HG03097 (cell line): ENCODE measurements around the gene SLC27A1.
"Not testable (repeated sequence)": the region's sequence is repeated elsewhere in the genome, so short reads cannot be mapped to it uniquely, and the experiment has no call there.

Experiments
- ATAC-seq: cut with Tn5 transposase; IDR thresholded peaks from one replicate; pipeline ENCODE4 v1.9.1; 2021; ENCODE audit not compliant: unreplicated experiment, low FRiP score

Gene SLC27A1

DNA sequence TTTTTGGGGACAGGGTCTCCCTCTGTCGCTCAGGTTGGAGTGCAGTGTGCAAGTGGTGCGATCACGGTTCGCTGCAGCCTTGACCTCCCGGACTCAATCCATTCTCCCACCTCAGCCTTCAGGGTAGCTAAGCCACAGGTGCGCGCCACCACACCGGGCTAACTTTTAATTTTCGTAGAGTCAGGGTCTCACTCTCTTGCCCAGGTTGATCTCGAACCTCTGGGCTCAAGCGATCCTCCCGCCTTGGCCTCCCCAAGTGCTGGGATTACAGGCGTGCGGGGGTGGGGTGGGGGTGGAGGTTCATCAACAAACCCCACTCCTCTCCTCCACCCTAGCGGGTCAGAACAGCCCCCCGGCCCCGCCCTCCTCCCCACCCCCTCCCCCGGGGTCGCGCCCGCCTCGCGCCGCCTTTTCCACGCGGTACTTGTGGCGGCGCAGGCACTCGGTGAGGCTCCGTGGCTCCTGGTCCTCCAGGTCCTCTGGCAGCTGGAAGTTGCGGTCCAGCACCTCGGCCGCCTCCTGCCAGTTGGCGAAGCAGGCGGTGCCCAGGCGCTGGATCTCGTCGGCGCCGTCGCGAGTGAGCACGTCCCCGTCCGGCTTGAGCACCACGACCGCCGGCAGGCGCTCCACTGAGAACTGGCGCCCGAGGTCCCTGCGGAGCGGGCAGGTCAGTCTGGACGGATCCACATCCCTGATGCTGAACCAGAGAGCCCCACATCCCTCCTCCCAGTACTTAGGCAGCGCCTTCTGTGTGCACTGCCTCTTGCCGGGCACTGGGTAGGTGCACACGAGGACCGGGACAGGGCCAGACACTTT is 14.8 kb upstream of the SLC27A1 start:
- no peak for ATAC-seq

DNA sequence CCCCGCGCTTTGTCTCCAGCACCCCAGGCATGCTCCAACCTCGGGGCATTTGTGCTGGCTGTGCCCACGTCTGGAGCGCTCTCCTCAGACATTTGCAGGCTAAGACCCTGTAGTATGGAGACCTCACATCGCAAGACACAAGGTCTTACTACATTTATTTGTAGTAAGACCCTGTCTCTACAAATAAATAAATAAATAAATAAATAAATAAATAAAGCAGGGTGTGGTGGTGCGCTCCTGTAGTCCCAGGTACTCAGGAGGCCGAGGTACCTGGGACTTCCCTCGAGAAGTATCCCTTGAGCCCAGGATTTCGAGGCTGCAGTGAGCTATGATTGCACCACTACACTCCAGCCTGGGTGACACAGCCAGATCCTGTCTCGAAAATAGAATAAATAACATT is 14.2 kb upstream of the SLC27A1 start:
- no peak for ATAC-seq

DNA sequence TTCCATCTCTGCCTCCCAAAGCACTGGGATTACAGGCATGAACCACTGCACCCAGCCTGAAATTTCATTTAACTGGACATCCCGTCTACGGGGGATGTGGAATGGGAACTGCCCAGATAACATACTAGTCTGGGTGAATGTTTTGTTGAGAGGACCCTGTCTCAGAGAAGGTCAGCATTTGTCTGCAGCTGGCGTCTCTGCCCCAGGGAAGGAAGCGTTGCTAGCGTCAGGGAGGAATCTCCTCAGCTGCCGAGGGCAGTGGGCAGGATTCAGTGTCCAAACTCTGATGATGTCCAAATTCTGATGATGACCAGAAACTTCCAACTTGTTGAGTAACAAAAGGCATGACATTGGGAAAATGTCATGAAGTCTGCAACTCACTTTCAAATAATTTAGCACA is 12.7 kb upstream of the SLC27A1 start:
- ATAC-seq: no peak

DNA sequence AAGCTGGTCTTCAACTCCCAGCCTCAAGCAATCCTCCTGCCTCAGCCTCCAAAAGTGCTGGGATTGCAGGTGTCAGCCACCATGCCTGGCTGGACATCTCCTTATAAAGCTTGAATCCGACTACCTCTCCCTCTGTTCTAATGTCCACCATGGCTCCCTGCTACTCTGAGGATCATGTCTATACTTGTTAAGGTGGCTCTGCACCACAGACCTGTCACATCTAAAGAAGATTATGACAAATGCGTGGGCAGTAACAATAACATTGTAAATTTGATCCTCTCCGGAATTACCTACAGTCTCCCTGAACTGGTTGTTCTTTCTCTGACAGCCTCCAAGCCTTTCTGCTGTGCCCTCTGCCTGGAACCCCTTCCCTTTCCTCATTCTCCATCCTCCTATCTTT is 11.4 kb upstream of the SLC27A1 start:
- ATAC-seq: no peak

DNA sequence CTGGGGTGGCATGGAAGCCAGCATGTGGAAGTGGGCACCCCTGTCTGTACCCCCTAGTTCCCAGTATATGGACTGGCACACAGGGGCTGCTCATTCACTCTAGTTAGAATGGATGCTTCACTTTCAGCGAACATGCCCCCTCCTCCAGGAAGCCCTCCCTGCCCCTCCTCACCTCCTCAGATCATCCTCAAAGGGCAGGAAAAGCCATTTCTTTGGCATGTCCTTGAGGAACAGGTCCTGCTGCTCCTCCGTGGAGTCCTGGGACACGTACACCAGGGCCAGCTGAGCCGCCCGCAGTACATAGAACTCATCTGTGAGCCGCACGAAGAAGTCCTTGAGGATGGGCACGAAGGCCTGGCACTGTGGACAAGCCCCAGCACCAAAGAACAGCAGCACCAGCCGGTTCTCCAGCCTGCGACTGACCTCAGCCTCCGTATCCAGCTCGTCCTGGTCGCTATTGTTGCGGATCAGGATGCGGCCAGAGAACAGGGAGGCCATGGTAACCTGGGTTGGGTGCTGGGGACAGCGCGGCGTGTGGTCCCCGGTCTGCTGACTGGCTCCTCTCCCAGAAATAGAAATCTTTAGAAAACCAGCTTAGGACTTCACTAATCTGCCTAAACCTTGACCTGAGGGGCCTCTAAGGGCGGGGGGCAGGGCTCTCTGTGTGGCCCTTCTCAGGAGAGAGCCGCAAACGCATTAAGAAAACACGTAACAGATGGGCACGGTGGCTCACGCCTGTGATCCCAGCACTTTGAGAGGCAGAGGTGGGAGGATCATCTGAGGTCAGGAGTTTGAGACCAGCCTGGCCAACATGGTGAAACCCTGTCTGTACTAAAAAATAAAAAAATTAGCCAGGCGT is 9.7 kb upstream of the SLC27A1 start, which contains the start of gene NXNL1:
TSS of gene NXNL1 (minus strand) at position 555 of the 859 bp plus-strand sequence. CDS start at position 498, 57 bp downstream.
- no peak for ATAC-seq

DNA sequence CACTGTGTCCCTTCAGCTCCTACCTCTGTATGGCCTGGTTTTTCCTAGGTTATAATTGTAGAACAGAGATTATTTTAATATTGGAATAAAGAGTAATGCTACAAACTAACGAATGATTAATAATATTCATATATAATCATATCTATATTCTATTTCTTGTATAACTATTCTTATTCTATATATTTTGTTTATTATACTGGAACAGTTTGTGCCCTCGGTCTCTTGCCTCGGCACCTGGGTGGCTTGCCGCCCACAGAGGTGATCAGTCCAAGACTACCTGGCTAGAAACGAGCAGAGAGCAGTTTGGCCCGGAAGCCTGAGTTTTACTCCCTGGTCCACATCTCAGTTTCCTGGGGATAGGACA is 3.9 kb upstream of the SLC27A1 start:
- ATAC-seq: no peak

DNA sequence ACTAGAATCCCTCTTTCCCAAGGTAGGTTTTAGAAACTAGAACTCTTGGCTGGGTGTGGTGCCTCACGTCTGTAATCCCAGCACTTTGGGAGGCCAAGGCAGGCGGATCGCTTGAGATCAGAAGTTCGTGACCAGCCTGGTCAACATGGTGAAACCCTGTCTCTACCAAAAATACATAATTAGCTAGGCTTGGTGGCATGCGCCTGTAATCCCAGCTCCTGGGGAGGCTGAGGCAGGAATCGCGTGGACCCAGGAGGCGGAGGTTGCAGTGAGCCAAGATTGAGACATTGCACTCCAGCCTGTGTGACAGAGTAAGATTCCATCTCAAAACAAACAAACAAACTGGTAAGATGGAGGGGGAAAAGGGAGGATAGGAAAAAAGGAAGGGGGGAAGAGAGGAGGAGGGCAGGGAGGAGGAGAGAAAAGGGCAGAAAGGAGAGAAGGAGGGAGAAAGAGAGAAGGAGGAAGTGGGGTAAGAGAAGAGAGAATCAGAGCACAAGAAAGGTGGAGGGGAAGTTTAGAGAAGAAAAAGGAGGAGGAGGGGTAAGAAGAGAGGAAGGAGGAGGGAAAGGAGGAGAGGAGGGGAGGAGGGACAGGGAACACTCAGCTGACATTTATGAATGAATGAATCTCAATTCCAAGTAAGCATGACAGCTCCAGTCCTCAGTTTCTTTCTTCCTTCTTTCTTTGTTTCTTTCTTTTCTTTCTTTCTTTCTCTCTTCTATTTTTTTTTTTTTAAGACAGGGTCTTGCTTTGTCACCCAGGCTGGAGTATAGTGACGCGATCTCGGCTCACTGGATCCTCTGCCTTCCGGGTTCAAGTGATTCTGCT is 2.6 kb upstream of the SLC27A1 start:
- no peak for ATAC-seq

DNA sequence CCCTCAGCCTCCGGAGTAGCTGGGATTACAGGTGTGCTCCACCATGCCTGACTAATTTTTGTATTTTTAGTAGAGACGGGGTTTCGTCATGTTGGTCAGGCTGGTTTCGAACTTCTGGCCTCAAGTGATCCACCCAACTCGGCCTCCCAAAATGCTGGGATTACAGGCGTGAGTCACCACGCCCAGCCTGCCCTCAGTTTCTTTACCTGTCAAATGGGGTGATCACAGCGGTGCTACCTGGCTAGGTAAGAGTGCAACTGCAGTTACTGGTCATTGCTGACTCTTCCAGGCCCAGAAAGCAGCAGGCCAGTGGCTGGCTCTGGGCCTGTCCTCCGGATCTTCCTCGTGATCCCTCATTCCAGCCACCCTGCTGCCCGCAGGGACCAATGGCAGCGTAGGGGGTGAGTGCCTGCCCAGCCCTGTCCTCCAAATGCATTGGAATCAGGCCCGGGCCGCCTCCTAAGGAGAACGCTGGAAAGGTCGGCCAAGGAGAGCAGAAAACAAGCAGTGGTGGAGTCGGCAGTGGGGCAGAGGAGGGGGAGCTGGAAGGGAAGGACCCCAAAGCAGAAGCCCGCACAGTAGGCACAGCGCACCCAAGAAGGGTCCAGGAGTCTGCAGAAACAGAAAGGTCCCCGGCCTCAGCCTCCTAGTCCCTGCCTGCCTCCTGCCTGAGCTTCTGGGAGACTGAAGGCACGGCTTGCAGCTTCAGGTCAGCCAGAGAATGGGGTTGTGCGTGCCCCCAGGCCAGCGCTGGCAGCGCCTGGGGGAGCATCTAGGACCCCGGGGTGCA is 1.8 kb upstream of the SLC27A1 start:
- ATAC-seq: no peak

DNA sequence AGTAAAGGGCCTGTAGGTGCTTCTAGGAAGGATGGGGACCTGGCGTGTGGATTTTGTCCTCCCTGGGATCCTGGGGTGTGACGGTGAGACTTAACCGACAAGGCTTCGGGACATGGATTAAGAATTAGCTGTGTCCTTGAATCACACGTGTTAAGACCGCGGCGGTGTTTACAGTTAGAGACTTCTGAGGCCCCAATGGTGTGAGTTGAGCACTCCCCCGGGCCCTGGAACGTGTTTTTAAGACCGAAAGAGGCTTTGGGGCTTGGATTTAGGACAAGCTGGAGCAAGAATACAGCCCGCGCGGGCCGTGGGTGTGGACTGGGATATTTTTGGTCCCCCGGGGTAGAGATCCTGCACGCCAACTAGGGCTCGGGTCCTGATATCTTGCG is 1.2 kb upstream of the SLC27A1 start:
- ATAC-seq: no peak

DNA sequence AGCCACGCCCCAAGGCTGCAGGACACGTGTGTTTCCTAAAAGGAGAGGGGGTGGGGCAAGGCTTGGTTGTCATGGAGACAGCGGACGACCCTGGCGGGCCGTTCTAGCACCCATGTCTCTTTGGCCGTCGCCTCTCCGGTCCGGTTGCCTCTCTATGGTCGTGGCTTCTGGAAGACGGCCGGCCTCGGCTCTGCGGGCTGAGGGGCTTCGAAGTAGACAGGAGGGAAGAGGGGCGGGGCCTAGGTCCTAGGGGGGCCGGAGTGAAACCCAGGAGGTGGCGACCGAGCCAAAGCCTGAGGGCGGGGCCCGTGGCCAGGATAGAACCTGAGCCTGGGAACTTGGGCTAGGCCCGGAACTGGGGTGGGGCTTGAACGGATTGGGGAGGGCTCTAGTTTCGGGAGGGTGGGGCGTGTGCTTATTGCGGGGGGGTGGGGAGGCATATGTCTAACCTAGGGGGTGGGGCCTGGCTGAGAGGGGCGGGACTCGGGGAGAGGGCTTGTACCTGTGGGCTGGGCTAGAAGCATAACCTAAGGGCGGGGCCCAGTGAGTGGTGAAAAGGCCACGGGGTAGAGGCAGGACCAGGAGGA is 750 bp upstream of the SLC27A1 start:
- peak; percentile 47 for ATAC-seq

DNA sequence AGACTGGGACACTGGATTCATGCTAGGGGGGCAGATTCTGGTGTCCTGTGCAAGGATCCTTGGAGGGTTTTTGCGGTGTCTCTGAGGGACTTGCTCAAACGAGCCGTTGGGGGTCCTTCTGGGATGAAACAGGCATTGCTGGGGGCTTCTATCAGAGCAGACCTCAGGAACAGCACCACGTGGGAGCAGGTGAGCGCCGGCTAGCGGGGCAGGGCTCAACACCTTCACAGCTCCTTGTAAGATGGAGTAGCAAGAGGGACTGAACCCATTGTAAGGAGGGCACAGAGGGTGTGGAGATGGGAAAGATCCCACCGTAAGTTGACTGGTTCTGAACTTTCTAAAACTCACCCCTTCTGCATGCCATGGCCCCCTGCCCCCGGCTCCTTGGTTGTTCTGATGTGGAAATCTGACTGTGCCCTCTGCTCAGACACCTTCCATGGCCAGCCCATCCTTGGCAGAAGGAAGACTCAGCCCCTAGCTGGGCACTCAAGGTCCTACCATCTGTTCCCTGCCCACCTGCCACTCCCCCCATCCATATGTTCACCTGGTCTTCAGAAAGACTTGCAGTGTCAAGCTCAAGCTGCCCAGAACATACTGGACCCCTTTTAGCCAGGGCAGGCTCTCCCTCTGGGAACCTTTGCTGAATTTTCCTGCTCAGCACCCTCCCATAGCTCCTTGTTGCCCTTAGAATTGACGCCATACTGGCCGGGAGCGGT is 1.2 kb downstream of the SLC27A1 start:
- no peak for ATAC-seq

DNA sequence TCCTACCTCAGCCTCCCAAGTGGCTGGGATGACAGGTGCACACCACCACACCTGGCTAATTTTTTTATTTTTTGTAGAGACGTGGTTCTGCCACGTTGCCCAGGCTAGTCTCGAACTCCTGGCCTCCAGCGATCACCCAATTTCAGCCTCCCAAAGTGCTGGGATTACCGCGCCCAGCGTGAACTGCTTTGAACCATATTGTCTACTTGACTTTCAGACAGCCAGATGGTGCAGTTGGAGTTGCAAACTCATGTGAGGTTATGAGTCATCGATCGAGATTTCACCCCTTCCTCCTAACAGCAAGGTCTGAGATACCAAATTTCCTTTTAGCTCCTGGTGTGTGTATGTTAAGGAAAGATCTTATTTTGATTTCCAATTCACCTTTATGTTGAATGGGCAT is 2.7 kb downstream of the SLC27A1 start:
- no peak for ATAC-seq

DNA sequence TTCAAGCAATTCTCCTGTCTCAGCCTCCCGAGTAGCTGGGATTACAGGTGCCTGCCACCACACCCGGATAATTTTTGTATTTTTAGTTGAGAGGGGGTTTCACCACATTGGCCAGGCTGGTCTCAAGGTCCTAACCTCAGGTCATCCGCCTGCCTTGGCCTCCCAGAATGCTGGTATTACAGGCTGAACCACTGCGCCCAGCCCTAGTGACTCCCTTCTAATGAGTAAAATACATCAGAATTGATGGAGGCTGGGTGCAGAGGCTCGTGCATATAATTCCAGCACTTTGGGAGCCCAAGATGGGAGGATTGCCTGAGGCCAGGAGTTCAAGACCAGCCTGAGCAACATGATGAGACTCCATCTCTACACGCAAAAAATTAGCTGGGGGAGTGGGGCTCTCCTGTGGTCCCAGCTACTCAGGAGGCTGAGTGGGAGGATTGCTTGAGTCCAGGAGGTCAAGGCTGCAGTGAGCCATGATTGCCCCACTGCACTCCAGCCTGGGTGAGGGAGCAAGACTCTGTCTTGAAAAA is 4.8 kb downstream of the SLC27A1 start:
- not testable (repeated sequence) for ATAC-seq

DNA sequence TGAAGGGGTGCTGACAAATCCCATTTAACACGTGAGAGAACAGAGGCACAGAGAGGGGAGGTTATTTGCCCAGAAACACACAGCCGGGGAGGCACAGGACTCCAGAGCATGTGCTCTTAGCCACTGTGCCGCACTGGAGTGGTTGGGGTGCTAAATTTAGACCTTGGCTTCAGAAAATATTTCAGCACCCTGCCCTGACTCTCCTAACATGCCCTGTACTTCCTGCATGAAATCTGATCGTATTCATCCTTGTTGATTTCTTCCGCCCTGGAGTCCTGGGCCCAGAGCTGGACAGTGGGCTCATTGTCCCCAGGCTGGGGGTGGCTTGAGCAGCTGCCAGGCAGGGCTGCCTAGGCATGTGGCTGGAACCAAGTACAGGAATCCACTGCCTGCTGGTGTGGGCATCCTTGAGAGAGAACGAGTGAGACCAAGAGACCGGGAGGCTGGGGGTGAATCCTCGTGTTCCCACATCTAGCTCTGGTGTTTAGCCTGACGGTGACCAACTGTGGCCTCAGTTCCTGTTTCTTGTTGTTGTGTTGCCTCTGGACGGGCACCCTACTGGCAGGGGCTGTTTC is 5.3 kb downstream of the SLC27A1 start:
- no peak for ATAC-seq

DNA sequence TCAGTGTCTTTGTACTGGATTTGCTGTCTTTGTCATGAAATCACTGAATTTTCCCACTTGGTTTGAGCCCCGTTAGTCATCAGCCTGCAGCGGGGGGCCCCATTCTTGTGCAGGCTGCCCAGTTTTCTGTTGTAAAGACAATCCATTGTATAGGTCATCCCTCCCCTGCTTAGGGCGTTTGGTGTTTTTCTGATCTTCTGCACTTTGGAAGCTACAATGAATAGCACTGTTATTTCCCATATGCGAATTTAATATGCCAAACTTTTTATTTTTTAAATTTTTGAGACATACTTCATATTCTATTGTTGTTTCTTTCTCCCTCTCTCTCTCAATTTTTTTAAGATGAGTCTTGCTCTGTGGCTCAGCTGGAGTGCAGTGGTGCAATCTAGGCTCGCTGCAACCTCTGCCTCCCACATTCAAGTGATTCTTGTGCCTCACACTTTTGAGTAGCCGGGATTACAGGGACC is 9.0 kb downstream of the SLC27A1 start:
- no peak for ATAC-seq

DNA sequence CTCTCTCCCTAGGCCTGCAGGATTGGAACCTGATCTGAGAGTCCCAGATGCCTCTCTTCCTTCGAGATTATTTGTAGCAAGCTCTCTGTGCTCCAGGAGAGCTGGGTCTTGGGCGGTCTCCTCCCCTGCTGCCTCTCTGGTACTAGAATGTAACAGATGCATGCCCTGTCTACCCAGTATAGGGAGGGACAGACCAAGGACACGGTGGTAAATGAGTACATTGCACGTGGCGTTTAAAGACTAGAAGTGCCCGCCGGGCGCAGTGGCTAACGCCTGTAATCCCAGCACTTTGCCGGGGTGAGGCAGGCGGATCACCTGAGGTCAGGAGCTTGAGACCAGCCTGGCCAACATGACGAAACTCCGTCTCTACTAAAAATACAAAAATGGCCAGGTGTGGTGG is 11.7 kb downstream of the SLC27A1 start:
- ATAC-seq: no peak

DNA sequence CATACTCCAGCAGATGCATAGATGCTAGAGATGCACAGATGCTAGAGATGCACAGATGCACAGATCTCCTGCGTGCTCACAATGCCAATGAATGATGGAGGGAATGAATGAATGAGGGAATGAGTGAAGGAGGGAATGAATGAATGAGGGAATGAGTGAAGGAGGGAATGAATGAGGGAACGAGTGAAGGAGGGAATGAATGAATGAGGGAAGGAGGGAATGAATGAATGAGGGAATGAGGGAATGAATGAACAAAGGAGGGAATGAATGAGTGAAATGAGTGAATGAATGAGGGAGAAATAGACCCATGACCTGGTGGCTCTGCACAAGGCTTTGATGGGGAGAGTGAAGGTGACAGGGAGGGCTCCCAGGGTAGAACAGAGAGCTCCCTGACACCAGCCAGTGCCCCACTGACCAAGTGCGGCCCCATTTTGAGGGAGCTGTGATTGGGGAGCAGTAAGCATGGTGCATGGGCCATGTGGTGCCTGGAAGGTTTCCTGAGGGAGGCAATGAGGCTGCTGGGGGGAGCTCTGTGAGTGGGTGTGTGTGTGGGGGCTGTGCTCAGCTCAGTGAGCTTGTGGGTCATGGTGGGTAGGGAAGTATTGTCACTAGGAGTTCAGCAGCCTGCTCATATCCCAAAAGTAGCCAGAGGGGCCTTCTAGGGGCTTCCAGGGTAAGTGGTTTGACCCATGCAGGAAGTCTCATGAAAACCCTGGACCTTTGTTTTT is 12.7 kb downstream of the SLC27A1 start:
- no peak for ATAC-seq

DNA sequence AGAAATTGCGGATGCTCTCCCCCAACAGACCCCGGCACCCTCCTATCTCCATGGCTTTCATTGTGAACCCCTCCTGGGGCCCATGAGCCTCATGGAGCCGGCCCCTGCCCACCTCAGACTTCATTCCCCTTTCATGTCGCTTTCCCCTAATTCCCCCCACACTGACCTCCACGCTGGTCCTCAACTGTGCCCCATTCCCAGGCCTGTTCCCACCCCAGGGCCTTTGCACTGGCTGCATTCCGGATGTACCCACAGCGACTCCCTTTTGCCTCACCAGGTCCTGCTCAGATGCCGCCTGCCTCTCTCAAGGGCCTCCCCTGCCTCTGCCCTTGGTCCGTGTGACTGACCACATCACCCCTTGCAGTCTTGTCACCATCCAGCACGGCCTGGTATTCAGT is 13.3 kb downstream of the SLC27A1 start:
- no peak for ATAC-seq
